DND-41 (cell line): ENCODE measurements around the gene TEKT2.

Experiments
- EZH2 ChIP-seq: IDR thresholded peaks from 3 replicates; pipeline ENCODE4 v1.6.1; 2012; ENCODE audit warnings: borderline replicate concordance, low read depth, mild to moderate bottlenecking, moderate library complexity, low read length, inconsistent platforms; ENCODE audit not compliant: severe bottlenecking
- TF ChIP-seq, protein P1 (sequence below): IDR thresholded peaks from 2 replicates; pipeline ENCODE4 v1.5.1; 2012; ENCODE audit warnings: borderline replicate concordance, low read length, moderate library complexity, mild to moderate bottlenecking; ENCODE audit not compliant: poor library complexity, severe bottlenecking; ENCODE audit errors: extremely low read depth

GRCh38 chr1:36040238-36040637 is 43.7 kb upstream of the TEKT2 start:
- TF ChIP-seq, protein P1, sequence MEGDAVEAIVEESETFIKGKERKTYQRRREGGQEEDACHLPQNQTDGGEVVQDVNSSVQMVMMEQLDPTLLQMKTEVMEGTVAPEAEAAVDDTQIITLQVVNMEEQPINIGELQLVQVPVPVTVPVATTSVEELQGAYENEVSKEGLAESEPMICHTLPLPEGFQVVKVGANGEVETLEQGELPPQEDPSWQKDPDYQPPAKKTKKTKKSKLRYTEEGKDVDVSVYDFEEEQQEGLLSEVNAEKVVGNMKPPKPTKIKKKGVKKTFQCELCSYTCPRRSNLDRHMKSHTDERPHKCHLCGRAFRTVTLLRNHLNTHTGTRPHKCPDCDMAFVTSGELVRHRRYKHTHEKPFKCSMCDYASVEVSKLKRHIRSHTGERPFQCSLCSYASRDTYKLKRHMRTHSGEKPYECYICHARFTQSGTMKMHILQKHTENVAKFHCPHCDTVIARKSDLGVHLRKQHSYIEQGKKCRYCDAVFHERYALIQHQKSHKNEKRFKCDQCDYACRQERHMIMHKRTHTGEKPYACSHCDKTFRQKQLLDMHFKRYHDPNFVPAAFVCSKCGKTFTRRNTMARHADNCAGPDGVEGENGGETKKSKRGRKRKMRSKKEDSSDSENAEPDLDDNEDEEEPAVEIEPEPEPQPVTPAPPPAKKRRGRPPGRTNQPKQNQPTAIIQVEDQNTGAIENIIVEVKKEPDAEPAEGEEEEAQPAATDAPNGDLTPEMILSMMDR: no peak
- no peak for TF ChIP-seq EZH2
